Middle frontal gyrus (tissue), 1 donor: ENCODE measurements around the gene CRY2.
A peak's percentile ranks its signal among the peaks of the same experiment; 100 is the strongest.
"Not testable (repeated sequence)": the region's sequence is repeated elsewhere in the genome, so short reads cannot be mapped to it uniquely, and the experiment has no call there.

Source experiments
- DNase-seq: peaks from one replicate; pipeline ENCODE4 v3.0.0-alpha.2; 2015; ENCODE audit warnings: low spot score; ENCODE audit errors: extremely low spot score

The CRY2 gene

GRCh38 chr11:45846974-45847910 lies at the start of gene CRY2:
TSS of gene CRY2 (plus strand) at chr11:45847475. CDS start at chr11:45847491, 16 bp downstream.
- DNase-seq = peak; percentile 95

- no peak for DNase-seq
Measured at GRCh38 chr11:45798793-45799441, 48.4 kb upstream of the CRY2 start.

GRCh38 chr11:45799562-45799961 lies 47.7 kb upstream of the CRY2 start:
- DNase-seq = no peak

GRCh38 chr11:45800261-45800660 lies 47.0 kb upstream of the CRY2 start:
- no peak for DNase-seq

- no peak for DNase-seq
Measured at GRCh38 chr11:45801723-45802315, 45.5 kb upstream of the CRY2 start.

GRCh38 chr11:45802531-45803317 lies 44.6 kb upstream of the CRY2 start:
- no peak for DNase-seq

- DNase-seq = peak; percentile 10
Measured at GRCh38 chr11:45803971-45804760, 43.1 kb upstream of the CRY2 start.

GRCh38 chr11:45804761-45805304 lies 42.4 kb upstream of the CRY2 start, which contains the start of gene SLC35C1:
TSS of gene SLC35C1 (plus strand) at chr11:45805149. CDS start at chr11:45805802, 653 bp downstream.
- DNase-seq = peak; percentile 94

- no peak for DNase-seq
Measured at GRCh38 chr11:45805305-45806071, 41.8 kb upstream of the CRY2 start.

- DNase-seq = no peak
Measured at GRCh38 chr11:45806072-45806933, 41.0 kb upstream of the CRY2 start.

GRCh38 chr11:45806937-45807791 lies 40.1 kb upstream of the CRY2 start:
- DNase-seq = no peak

- DNase-seq = no peak
Measured at GRCh38 chr11:45807792-45808238, 39.5 kb upstream of the CRY2 start.

- not testable (repeated sequence) for DNase-seq
Measured at GRCh38 chr11:45808427-45808826, 38.8 kb upstream of the CRY2 start.

GRCh38 chr11:45809456-45810395 lies 37.5 kb upstream of the CRY2 start:
- no peak for DNase-seq

- no peak for DNase-seq
Measured at GRCh38 chr11:45810431-45811108, 36.7 kb upstream of the CRY2 start.

- no peak for DNase-seq
Measured at GRCh38 chr11:45811109-45811435, 36.2 kb upstream of the CRY2 start.
